Glutamatergic neuron (in vitro differentiated cells): Measurements from ENCODE around the gene PTPRE. TPM values are rescaled to one million over a fixed set of nuclear protein-coding genes. Genes with fewer than 3 reads are reported as not detected.

Source experiments
- DNase-seq: peaks from one replicate; pipeline ENCODE4 v3.0.0; 2022
- H3K27ac Mint-ChIP-seq: one replicate; pipeline ENCODE4 v1.8.0; 2020; ENCODE audit warnings: mild to moderate bottlenecking, mixed read lengths, inconsistent platforms; ENCODE audit not compliant: unreplicated experiment
- H3K27me3 Mint-ChIP-seq: one replicate; pipeline ENCODE4 v1.8.0; 2020; ENCODE audit warnings: mild to moderate bottlenecking, moderate library complexity, mixed read lengths, inconsistent platforms; ENCODE audit not compliant: unreplicated experiment
- H3K36me3 Mint-ChIP-seq: one replicate; pipeline ENCODE4 v1.8.0; 2020; ENCODE audit warnings: mild to moderate bottlenecking, mixed read lengths, inconsistent platforms; ENCODE audit not compliant: unreplicated experiment
- H3K4me1 Mint-ChIP-seq: one replicate; pipeline ENCODE4 v1.8.0; 2020; ENCODE audit warnings: mild to moderate bottlenecking, low read depth, mixed read lengths, inconsistent platforms; ENCODE audit not compliant: unreplicated experiment
- H3K4me3 Mint-ChIP-seq: one replicate; pipeline ENCODE4 v1.8.0; 2020; ENCODE audit warnings: mild to moderate bottlenecking, mixed read lengths, inconsistent platforms; ENCODE audit not compliant: unreplicated experiment
- H3K9me3 Mint-ChIP-seq: one replicate; pipeline ENCODE4 v1.8.0; 2020; ENCODE audit warnings: mild to moderate bottlenecking, moderate library complexity, mixed read lengths, inconsistent platforms; ENCODE audit not compliant: unreplicated experiment
- total RNA-seq: library from RNA; stranded (reverse); fragmentation: NEBNext Ultra II Directional; extraction: Animal tissue kit (Norgen Biotek cat#: 25700); gene quantifications from one replicate; pipeline ENCODE4 v1.2.1, GENCODE V29; 2021; ENCODE audit not compliant: unreplicated experiment
- TF ChIP-seq, protein P1 (sequence below): fragments of 200-600 bp; sonication (generic); IDR thresholded peaks from one replicate; pipeline ENCODE4 v1.5.0; 2021; ENCODE audit not compliant: partially characterized antibody, unreplicated experiment

PTPRE gene
- total RNA-seq, 1 donor from 2014 or later: 2.6 TPM

DNA sequence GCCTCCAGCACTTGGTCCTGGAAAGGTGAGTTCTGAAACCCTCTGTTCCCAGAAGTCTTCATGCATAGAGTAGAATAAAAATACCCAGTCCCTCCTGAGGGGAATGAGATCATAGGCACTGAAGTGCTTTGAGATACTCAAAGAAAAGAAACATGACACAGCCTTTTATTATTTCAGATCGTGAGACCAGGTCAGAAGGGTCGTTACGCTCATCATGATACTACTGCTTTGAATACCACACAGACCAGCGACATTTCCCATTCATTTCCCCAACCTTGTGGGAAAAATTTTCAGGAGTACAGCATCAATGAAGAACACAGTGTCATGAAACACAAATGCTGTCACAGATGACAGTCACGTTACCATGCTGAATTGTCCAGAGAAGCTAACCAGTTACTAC, 29.2 kb upstream of the PTPRE start:
- Mint-ChIP-seq H3K36me3 (peaks cover under 1% of the 10 kb centered on the region), H3K4me1 (peaks cover under 1% of the 10 kb centered on the region), H3K27ac (no peak overlapping the region), H3K4me3 (no peak overlapping the region), H3K27me3 (peaks cover 3% of the 10 kb centered on the region), H3K9me3 (no peaks in the 10 kb centered on the region)
- DNase-seq: no peak
- TF ChIP-seq, protein P1, sequence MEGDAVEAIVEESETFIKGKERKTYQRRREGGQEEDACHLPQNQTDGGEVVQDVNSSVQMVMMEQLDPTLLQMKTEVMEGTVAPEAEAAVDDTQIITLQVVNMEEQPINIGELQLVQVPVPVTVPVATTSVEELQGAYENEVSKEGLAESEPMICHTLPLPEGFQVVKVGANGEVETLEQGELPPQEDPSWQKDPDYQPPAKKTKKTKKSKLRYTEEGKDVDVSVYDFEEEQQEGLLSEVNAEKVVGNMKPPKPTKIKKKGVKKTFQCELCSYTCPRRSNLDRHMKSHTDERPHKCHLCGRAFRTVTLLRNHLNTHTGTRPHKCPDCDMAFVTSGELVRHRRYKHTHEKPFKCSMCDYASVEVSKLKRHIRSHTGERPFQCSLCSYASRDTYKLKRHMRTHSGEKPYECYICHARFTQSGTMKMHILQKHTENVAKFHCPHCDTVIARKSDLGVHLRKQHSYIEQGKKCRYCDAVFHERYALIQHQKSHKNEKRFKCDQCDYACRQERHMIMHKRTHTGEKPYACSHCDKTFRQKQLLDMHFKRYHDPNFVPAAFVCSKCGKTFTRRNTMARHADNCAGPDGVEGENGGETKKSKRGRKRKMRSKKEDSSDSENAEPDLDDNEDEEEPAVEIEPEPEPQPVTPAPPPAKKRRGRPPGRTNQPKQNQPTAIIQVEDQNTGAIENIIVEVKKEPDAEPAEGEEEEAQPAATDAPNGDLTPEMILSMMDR: no peak

DNA sequence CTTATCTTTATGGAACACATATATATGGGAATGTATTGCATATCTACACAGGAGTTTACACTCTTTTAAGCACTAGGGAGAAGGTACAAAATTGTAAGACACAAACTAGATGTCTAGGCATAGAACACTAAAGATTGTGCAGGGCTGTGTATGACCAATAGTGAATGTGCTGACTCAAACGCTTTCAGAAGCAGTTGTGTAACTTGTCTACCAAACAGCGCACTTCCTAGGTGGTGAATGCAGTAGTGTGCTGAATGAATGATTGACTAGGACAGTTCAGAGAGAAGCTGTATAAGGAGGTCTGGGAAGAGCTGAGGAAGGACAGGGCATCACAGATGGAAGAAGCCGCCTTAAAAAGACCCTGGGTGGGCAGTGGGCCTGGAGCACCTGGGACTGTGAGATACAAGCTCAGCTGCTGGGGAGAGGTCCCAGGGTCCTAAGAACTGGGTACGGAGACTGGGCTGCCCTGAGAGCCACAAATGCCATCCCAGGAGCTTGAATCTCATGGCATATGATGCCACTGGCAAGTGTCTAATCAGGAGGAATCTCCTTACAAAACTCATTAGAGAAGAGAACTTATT, 28.3 kb upstream of the PTPRE start:
- TF ChIP-seq, protein P1: no peak
- H3K27ac Mint-ChIP-seq: no peak overlapping the region
- H3K4me3 Mint-ChIP-seq: no peak overlapping the region
- H3K4me1 Mint-ChIP-seq: no peaks in the 10 kb centered on the region
- H3K9me3 Mint-ChIP-seq: no peaks in the 10 kb centered on the region
- H3K27me3 Mint-ChIP-seq: peaks cover 3% of the 10 kb centered on the region
- H3K36me3 Mint-ChIP-seq: no peaks in the 10 kb centered on the region
- no peak for DNase-seq

DNA sequence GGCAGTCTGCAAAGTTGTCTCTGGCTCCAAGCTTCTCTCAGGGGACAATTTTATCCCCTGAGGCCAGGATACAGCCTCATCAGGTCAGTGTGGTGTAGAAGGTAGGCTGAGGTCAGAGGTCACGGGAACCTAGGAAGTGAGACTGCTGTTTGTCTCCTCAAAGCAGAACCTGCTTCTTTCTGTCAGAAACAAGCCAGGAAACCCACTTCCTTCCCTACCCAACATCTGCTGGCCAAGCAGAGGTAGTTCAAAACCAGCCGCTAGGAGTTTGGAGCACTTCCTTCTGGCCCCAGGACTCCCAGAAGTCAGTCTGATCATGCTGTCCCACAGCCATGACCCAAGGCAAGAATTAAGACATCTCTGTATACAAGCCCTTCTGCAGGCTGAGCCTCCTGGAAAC, 26.3 kb upstream of the PTPRE start:
- H3K27ac Mint-ChIP-seq: no peak overlapping the region
- TF ChIP-seq, protein P1: no peak
- H3K4me1 Mint-ChIP-seq: no peaks in the 10 kb centered on the region
- no peak overlapping the region for H3K4me3 Mint-ChIP-seq
- peaks cover 3% of the 10 kb centered on the region for H3K27me3 Mint-ChIP-seq
- no peak for DNase-seq
- H3K9me3 Mint-ChIP-seq: no peaks in the 10 kb centered on the region
- no peaks in the 10 kb centered on the region for H3K36me3 Mint-ChIP-seq

DNA sequence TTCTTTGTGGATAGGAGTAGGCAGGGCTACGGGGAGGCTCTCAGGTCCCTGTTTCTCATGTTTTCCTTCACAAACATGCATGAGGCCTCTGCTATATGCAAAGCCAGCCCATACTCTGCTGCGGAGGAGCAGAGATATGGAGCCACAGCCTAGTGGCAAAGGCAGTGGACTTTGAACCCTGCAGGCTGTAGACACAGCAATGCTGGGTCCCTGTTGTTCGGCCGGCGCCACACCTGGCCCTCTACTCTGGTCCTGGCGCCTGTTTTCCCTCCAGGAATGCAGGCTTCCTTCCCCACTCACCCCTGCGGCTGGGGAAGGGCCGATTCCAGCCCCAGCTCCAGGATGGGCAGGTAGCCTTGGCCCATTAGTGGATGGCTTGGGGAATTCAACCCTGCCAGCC, 25.6 kb upstream of the PTPRE start:
- H3K4me1 Mint-ChIP-seq: no peaks in the 10 kb centered on the region

DNA sequence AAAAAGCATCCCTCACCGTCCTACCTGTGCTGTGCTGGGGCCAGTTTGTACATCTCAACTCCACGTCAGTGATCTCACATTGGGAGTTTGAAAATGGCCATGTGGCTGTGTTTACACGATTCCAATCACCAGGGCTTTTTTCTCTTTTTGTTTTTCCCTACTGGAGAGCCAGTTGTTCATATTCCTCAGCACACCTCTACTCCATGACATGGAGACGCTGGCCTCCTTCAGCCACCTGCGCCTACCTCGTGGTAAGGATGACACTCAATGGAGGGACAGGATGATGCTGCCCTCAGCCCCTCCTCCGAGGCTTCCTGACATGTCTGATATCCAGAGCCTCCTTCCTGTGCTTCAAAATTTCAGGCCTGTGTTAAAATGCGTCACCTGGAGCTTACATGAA, 24.5 kb upstream of the PTPRE start:
- no peaks in the 10 kb centered on the region for H3K36me3 Mint-ChIP-seq
- DNase-seq: no peak
- H3K4me3 Mint-ChIP-seq: no peak overlapping the region
- peaks cover 2% of the 10 kb centered on the region for H3K4me1 Mint-ChIP-seq
- H3K27me3 Mint-ChIP-seq: peaks cover 3% of the 10 kb centered on the region
- TF ChIP-seq, protein P1: no peak
- no peak overlapping the region for H3K27ac Mint-ChIP-seq
- H3K9me3 Mint-ChIP-seq: no peaks in the 10 kb centered on the region

More for the DNA sequence above, 25.6 kb upstream of the PTPRE start:
- Mint-ChIP-seq H3K4me3 (no peak overlapping the region), H3K27ac (no peak overlapping the region), H3K9me3 (no peaks in the 10 kb centered on the region), H3K27me3 (peaks cover 3% of the 10 kb centered on the region), H3K36me3 (no peaks in the 10 kb centered on the region)
- TF ChIP-seq, protein P1: no peak
- no peak for DNase-seq
